MM.1S (cell line): ENCODE data around the gene PAPSS2.

Experiments used
- EZH2 ChIP-seq: fragments of 300-600 bp; sonication (generic); optimal IDR thresholded peaks from 2 replicates; pipeline ENCODE3; 2017; ENCODE audit warnings: low read depth, mild to moderate bottlenecking, antibody characterized with exemption, low read length, mixed read lengths
- EZH2phosphoT487 ChIP-seq: fragments of 300-600 bp; sonication (generic); IDR thresholded peaks from 2 replicates; pipeline ENCODE4 v1.6.1; 2018; ENCODE audit warnings: antibody characterized with exemption, low read length
- TF ChIP-seq, protein P1 (sequence below): fragments of 300-600 bp; sonication (generic); IDR thresholded peaks from 2 replicates; pipeline ENCODE4 v1.5.1; 2016; ENCODE audit warnings: antibody characterized with exemption, low read length, mixed read lengths

DNA sequence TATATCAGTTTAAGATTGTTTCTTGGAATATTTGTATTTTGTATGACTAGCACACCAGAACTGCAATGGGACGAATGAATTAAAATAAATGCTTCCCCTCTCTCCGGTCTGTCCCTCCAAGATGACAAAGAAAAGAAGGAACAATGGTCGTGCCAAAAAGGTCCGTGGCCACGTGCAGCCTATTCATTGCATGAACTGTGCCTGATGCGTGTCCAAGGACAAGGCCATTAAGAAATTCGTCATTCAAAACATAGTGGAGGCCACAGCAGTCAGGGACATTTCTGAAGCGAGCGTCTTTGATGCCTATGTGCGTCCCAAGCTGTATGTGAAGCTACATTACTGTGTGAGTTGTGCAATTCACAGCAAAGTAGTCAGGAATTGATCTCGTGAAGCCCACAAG, 17.2 kb upstream of the PAPSS2 start:
- TF ChIP-seq, protein P1, sequence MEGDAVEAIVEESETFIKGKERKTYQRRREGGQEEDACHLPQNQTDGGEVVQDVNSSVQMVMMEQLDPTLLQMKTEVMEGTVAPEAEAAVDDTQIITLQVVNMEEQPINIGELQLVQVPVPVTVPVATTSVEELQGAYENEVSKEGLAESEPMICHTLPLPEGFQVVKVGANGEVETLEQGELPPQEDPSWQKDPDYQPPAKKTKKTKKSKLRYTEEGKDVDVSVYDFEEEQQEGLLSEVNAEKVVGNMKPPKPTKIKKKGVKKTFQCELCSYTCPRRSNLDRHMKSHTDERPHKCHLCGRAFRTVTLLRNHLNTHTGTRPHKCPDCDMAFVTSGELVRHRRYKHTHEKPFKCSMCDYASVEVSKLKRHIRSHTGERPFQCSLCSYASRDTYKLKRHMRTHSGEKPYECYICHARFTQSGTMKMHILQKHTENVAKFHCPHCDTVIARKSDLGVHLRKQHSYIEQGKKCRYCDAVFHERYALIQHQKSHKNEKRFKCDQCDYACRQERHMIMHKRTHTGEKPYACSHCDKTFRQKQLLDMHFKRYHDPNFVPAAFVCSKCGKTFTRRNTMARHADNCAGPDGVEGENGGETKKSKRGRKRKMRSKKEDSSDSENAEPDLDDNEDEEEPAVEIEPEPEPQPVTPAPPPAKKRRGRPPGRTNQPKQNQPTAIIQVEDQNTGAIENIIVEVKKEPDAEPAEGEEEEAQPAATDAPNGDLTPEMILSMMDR = no peak
- TF ChIP-seq EZH2 (no peak), EZH2phosphoT487 (no peak)
